Suprapubic skin (tissue), 4 donors: ENCODE measurements around the gene SLC16A1.

Experiments
- EP300 ChIP-seq: sonication (generic); formaldehyde crosslinking; IDR thresholded peaks from one replicate; pipeline ENCODE4 v1.6.1; 2017; ENCODE audit warnings: antibody characterized with exemption
- POLR2A ChIP-seq, 2 donors: fragments of 450-650 bp; IDR thresholded peaks; one replicate each; pipeline ENCODE4 v1.6.1; 2017; ENCODE audit warnings: antibody characterized with exemption in 2 of 2, mild to moderate bottlenecking in 2 of 2, moderate library complexity in 2 of 2
- POLR2AphosphoS5 ChIP-seq, 3 donors: sonication (generic); formaldehyde crosslinking; IDR thresholded peaks; one replicate each; pipeline ENCODE4 v1.6.1; 2017; ENCODE audit warnings: antibody characterized with exemption in 3 of 3
- TF ChIP-seq, protein P1 (sequence below), 2 donors: fragments of 200-600 bp in 1 of 2; fragments of 450-650 bp in 1 of 2; sonication (generic) in 1 of 2; IDR thresholded peaks; one replicate each; pipeline ENCODE4 v1.5.1; 2016 to 2019; ENCODE audit warnings: antibody characterized with exemption in 2 of 2, mild to moderate bottlenecking in 1 of 2, moderate library complexity in 1 of 2

DNA sequence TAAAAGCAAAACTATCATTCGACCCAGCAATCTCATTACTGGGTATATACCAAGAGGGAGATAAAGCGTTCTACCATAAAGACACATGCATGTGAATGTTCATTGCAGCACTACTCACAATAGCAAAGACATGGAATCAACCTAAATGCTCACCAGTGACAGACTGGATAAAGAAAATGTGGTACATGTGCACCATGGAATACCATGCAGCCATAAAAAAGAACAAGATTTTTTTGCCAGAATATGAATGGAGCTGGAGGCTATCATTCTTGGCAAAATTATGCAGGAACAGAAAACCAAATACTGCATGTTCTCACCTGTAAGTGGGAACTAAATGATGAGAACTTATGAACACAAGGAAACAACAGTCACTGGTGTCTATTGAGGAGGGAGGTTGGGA, 79.7 kb downstream of the SLC16A1 start:
- TF ChIP-seq, protein P1, sequence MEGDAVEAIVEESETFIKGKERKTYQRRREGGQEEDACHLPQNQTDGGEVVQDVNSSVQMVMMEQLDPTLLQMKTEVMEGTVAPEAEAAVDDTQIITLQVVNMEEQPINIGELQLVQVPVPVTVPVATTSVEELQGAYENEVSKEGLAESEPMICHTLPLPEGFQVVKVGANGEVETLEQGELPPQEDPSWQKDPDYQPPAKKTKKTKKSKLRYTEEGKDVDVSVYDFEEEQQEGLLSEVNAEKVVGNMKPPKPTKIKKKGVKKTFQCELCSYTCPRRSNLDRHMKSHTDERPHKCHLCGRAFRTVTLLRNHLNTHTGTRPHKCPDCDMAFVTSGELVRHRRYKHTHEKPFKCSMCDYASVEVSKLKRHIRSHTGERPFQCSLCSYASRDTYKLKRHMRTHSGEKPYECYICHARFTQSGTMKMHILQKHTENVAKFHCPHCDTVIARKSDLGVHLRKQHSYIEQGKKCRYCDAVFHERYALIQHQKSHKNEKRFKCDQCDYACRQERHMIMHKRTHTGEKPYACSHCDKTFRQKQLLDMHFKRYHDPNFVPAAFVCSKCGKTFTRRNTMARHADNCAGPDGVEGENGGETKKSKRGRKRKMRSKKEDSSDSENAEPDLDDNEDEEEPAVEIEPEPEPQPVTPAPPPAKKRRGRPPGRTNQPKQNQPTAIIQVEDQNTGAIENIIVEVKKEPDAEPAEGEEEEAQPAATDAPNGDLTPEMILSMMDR (IDR thresholded peaks at IDR 0.05), result no peak
- TF ChIP-seq POLR2AphosphoS5 (IDR thresholded peaks at IDR 0.05) (no peak), POLR2A (IDR thresholded peaks at IDR 0.05) (no peak), EP300 (no peak)
